GM21526 (cell line): ENCODE results near the gene TLE4.
"Not testable (repeated sequence)": the region's sequence is repeated elsewhere in the genome, so short reads cannot be mapped to it uniquely, and the experiment has no call there.

Experiments
- ATAC-seq: cut with Tn5 transposase; IDR thresholded peaks from one replicate; pipeline ENCODE4 v1.9.1; 2021; ENCODE audit warnings: moderate library complexity; ENCODE audit not compliant: unreplicated experiment, low FRiP score

TLE4 gene

DNA sequence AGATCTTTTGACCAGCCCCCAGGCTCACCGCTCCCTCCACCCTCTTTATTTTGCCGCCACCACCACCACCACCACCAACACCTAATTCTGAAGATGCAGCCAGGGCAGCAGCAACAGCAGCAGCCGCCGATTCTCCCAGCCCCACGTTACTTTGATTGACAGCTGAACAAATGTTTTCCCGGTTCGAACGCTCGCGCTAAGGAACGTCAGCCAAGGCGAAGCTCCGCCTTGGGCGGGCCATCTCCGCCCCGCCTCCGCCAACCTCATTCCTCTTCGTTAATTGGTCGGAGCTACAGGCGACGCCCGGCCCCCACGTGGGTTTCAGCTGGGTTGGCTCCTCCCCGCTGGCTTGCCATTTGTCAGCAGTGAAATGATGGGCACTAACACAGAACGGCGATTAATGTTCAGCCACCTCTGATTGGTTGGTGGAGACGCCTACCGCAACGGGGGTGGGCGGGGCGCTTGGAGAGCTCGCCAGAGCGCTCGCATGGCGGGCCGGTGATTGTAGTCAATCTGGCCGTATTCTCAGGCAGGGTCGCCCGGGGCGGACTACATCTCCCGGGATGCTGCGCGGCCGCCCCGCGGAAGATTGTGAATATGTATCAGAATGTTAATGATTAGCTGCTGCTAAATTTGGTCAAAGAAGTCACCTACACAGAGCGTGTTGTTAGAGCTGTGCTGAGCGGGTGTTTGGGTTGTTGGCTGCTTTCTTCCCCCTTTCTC, at the start of gene TLE4:
TSS of gene TLE4 (plus strand) at position 657 of the 723 bp plus-strand sequence. CDS start 826 bp downstream, outside the sequence.
- peak; percentile 83 for ATAC-seq

DNA sequence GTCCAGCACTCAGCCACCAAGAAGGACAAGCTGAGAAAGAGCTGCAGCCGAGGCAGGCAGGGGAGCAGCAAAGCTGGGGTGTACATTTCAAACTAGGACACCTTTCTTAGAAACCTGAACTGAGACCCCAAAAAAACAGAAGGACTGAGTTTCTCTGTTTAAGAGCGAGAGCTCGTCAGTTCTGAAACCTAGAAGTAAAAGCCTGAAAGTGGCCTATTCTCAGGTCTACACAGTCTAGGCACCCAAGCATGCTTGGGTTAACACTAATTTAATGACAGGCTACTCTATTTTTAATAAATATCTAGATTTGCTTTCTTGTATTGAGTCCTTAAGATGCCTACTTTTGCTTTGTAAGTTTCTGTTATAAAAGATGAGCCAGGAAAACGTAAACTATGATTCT, 49.0 kb upstream of the TLE4 start:
- ATAC-seq: no peak

DNA sequence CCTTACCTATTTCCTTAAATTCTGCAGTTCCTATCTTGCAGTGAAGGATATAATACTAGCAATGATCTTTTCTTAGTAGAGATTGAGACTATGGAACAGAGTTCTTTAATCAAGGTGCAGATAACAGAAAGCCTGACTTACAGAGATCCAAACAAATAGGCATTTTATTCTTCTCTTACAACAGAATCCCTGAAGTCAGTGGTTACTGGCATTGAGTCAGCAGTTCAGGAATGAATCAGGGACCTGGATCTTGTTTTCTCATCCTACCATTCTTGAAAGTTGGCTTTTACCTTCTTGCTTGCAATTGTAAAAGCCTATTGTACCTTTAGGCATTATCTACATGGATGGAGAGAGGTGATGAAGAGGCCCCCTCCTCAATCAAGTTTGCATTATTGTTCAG, 47.5 kb upstream of the TLE4 start:
- ATAC-seq: no peak

DNA sequence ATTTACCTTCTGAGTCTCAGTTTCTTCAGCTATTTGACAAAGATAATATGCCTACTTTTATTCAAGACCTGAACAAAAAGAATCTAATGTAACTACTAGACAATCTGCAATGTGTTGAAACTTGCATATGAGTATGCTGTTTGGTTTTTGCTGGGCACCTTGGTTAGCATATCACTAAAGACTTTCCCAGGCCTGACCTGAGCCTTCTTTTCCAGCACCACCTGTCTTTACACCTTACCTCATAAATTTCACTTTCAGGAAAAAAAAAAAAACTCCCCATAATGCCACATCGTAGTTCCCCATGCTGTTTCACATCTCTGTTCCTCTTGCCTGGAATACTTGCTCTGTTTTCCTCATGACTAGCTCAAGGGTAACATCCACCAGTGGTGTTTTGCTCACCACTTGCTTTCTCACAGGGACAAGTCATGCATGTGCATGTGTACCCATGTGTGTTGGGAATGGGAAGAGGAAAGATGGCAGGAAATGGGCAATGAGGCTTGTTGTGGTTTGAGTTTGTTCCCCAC, 45.6 kb upstream of the TLE4 start:
- ATAC-seq: no peak

DNA sequence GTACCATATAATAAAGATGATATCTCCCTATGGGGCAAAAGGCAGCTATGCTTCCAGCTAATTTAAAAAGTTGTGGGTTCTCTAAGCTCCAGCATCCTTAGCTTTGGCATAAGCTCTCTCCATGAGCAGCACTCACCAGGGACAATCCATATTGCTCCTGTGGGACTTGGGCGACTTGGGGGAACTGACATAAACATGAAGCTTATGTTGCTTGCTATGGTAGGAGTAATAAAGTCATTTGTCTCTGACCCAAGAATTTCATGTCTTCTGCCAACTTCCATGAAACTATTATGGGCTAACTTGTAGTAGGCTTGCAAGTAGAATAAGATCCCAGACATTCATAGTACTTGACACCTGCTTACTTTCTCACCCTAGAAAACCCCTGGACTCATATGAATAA, 36.2 kb upstream of the TLE4 start:
- no peak for ATAC-seq

DNA sequence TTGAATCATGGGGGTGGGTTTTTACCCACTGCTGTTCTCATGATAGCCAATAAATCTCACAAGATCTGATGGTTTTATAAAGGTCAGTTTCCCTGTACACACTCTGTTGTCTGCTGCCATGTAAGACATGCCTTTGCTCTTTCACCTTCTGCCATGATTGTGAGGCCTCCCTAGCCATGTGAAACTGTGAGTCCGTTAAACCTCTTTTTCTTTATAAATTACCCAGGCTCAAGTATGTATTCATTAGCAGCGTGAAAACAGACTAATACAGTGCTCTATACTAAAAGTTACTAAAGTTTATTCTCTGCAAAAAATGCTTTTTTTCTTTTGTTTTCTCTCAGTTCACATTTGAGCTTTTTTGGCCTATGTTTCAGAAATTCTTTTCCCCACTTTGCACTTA, 33.9 kb upstream of the TLE4 start:
- no peak for ATAC-seq

DNA sequence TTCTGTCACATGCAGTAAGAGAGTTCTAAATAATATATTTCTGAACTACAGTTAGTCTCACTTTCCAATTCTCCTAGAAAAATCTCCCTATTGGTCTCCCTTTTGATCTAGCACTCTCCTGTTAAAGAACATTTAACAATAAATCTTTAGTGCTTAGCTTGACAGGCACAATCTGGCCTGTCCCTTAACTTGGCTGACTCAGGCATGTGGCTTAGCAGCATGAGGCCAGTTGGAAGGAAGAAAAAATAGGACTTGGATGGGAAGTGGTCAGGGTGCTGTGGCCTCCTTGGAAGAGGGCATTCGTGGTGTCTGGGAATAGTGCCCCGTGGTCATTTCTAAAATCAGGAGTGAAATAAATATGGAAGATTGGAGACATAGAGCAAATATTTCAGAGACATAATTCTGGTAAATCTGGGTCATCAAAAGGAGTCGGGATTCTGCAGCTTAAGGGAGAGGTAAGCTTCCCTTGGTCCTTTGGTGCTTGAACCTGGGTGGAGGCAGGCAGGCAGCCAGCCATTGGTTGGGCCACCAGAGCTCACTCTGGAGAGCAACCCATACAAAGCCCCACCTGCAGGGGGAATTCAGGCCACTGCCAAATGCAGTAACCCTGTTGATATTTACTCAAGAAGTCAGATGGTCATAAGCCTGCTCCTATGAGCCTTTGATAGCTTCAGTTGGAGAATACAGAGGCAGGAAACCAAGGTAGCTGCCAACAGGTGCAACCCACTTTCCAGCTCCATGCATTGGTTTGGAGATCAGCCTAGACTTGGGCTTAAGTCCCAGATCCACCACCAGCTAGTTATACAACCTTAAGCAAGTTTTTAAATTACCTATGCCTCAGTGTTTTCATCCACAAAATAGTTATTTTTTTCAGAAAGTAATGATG, 28.8 kb upstream of the TLE4 start:
- no peak for ATAC-seq

DNA sequence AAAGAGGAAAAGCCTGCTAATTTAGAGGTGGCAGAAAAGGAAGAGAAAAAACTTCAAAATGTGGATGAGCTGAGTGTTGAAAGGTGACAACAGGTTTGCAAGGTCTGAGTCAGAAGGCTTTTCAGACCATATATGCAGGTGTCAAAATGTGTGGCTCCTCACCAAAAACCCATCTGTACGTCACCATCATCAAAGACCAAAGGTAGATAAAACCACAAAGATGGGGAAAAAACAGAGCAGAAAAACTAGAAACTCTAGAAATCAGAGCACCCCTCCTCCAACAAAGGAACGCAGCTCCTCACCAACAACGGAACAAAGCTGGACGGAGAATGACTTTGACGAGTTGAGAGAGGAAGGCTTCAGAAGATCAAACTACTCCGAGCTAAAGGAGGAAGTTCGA, 27.4 kb upstream of the TLE4 start:
- ATAC-seq: not testable (repeated sequence)

DNA sequence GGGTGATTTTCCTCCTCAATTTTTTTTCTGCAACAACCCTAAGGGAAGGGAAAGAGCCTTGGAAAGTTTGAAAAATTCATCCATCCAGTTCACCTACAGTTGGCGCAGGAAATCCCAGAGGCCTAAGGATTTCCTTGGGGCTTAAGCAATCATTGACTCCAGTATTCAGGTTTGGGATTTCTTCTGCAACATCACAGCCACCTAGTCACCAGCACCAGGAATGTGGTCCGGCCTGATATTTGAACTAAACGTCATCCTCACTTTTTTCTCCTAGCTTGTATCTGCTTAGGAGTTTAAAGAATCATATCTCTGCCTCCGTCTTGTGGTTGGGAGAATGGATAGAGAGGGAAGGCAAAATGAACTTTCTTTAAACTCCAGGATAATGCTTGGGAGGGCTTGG, 20.2 kb upstream of the TLE4 start:
- ATAC-seq: no peak

DNA sequence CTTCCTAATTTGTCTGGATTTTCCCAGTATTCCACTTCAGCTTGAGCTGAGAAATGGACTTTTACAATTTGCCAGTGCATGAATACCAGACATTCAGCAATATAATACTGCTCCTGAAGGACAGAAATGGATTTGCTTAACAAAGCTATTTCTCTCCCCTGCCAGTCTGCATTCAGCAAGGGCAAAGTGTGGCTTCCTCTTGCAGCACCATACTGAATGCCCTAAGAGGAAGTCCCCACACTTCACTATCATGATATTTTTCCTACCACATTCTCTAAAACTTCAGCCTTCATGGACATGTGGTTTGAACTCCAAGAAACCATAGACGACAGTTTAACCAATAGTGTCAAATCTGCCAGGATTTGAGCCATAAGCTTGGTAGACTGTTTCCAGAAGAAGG, 19.8 kb upstream of the TLE4 start:
- ATAC-seq: no peak

DNA sequence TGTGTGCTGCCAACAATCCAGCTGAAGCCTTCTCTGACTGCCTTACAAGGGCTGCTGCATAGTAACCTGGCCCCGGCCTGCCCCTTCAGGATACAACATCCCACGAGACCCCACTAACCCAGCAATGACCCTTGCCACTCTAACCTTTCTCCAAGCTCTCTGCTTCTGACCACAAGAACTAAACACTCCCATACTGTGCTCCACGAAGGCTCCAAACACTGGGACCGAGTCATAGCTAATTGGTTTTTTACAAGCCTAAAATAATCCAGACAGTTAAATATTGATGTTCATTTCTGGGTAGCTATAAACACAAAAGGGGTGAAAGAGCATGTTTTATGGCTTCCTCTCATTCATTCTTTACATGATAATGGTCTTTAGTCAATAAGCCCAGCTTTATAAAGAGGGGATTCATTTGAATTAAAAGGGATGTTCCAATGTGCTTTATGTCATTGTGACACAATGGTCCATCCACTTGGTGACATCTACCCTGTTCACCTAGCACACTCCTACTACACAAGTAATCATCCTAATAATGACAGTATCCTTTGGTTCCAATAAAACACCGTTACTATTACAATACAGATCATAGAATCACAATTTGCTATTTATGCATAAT, 16.2 kb upstream of the TLE4 start:
- ATAC-seq: no peak

DNA sequence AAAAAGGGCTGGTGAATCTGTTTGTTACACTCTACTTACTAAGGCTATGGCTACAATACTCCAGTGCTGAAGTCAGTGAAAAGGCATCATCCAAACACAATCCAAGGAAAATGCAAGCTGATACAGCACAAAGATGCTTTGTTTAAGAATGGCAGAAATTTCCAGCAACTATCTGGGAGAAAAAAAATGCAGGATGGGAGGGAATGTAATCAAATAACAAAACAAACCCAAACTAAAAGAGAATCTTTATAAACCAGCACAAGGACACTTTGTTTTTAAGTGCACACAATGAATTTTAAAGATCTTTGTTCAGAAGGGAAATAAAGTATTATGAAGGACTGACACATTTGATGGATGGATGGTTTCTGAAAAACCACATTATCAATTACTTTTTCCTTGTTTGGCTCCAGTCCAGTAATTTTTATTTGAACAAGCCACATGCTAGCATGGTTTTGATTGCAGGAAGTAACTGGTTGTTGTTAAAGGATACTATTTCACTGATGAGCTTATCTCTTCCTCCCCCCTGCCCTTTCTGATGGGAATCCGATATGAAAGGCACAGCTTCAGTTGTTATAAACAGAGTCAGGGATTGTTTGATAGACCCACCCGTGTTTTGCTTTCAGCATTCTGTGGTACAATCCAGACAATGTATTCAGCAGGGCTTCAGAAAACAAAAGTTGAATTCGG, 12.1 kb upstream of the TLE4 start:
- ATAC-seq: no peak

DNA sequence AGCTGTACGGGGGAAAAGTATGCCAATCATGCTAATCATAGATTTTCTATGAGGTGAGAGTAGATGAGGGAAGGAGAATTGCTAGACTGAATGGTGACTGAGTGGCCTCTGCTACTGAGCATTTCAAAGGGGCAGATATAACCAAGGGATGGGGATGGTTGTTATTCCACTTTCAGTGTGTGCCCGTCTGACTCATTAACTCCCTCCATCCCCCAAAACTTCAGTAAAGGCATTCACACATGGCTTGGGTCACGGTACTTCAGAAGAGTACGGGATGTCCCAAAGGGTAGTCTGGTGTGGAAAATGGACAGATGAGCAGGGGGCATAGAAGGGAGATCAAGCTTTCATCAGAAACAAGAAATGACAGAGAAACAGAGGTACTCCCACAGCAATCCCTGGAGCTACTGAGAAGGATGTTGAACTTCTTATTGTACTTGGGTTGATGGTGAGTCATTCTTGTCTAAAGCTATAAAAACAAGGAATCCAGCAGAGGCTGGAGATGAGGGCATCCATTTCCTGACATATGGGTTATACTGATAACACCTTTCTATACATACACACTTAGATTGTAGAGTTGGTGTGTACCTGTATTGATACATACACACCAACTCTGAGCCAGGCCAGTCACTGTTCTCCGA, 8.9 kb upstream of the TLE4 start:
- no peak for ATAC-seq

DNA sequence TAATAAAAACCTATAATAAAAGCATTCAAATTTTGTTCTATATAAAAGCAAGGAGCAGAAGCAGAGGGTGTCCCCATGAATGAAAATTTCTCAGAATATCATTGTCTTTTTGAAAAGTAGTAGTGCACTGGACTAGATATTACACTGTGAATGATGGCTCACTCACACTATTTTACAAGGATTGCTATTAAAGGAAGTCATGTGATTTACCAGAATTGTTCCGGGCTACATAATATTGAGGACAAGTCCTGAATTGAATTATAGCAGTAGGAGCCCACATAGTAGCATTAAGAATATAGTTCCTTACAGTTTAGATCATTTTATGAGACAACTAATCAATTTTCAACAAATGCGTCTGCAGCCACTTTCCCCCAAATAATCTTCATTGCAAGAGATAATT, 7.7 kb upstream of the TLE4 start:
- ATAC-seq: no peak

DNA sequence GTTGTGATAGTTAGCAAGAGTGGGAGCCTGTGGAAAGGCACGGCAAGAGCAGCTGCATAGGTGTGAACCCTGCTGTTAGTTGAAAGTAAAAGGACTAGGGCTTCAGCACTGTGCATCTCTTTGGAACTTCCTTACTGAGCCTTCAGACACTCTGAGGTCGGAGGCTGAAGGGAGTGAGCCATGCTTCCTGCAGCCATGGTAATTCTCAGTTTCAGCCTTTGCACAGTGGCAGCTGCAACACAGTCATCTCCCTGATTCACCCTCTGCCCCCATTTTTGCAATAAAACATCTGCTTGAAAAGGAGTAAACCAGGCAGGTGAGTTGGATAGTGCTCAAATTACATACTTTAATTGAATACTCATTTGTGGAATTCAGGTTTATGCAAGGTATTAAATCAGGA, 6.5 kb upstream of the TLE4 start:
- peak; percentile 96 for ATAC-seq

DNA sequence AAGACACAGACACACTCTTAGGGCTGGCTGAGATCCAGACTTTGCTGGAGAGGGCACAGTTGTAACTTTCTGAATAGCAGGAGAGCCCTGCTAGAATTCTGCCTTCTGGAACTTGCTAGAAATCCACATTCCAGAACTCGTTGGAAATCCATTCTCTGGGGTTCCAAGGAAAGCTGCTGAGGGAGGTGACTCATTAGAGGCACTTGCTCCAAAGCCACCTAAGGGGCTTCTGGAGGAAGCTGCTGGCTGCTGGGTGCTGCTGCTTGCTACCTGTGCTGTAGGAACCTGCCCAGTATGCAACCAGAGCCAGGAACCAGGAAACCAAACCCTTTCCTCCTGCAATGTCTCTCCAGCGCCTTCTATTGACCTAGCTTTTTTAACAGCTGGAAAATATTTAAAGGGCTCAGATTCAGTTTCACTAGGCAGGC, 4.1 kb upstream of the TLE4 start:
- no peak for ATAC-seq

DNA sequence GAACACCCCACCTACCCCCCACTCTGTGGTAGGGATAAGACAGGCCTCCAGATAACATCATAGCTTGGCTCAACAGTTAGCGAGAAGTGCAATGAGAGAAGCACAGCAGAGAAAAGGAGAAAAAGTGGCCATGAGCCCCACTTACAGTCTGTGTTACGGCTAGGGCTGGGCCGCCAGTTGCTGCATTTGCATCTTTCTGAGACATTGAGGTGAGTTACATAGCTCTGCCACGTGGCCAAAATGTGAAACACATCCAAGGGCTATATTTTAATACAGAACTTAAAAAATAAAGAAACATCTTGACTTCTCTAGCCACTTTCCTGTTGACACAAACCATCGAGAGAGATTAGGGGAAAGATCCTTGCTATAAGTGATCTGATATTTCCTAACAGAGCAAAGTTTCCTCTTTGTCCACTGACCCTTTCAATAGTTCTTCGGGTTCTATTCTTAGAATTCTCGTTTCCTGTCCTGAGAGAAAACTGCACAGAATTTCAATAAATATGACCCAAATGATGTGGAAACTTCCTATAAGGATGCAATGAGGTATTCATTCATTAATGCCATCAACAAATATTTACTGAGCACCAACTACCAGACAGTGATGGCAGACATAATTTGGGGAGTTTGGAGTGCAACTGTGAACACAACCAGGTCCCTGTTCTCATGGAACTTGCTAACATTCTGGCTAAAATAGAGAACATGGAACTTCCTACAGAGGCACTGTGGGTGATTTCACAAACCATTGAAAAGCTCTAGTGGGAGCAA, 3.2 kb upstream of the TLE4 start:
- no peak for ATAC-seq

DNA sequence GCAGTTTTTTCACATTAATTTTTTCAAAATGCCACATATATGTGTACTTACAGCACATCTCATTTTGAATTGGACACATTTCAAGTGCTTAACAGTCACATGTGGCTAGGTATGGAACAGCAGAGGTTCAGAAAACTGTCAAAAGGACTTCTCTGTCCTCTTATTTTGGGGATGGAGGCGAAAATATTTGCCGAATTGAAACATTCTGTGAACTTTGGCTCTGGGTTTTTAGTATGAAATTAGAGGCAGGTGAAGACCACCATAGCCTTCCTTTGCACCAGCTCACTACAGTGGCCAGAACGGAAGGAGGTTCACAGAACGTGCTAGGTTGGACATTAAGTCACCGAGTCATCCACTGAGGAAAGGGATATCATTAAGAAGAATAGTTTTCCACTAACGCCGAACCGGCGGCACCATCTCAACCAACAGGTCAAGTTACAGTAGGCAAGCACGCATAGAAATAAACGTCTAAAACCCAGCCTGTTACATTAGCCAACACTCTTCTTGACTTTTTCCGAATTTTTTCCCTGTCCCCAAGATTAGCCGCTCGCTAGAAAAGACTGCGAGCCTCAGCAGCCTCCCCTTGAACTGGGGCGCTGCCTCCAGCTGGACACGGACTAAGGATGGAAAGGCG, 1.8 kb upstream of the TLE4 start:
- no peak for ATAC-seq
